HG02798 (cell line): Measurements from ENCODE around the gene WDR11.
A peak's percentile ranks its signal among the peaks of the same experiment; 100 is the strongest.

Experiments used
- ATAC-seq: cut with Tn5 transposase; IDR thresholded peaks from one replicate; pipeline ENCODE4 v1.9.1; 2021; ENCODE audit warnings: mild to moderate bottlenecking; ENCODE audit not compliant: unreplicated experiment, poor library complexity

WDR11 gene

GRCh38 chr10:120943542-120943941 is 92.4 kb downstream of the WDR11 start:
- no peak for ATAC-seq

- ATAC-seq, result no peak
Observed at GRCh38 chr10:120944586-120945125, 93.5 kb downstream of the WDR11 start.

GRCh38 chr10:120945182-120945581 is 94.0 kb downstream of the WDR11 start:
- no peak for ATAC-seq

GRCh38 chr10:120945801-120946302 is 94.7 kb downstream of the WDR11 start:
- no peak for ATAC-seq

- no peak for ATAC-seq
Observed at GRCh38 chr10:120946497-120946896, 95.3 kb downstream of the WDR11 start.

GRCh38 chr10:120948889-120949608 is 97.9 kb downstream of the WDR11 start:
- ATAC-seq, result peak; percentile 95

GRCh38 chr10:120949609-120950031 is 98.5 kb downstream of the WDR11 start:
- ATAC-seq, result no peak

GRCh38 chr10:120950051-120950561 is 98.9 kb downstream of the WDR11 start:
- ATAC-seq, result no peak

- no peak for ATAC-seq
Observed at GRCh38 chr10:120951288-120951687, 100.1 kb downstream of the WDR11 start.

GRCh38 chr10:120953897-120954296 is 102.7 kb downstream of the WDR11 start:
- no peak for ATAC-seq
